HG02623 (cell line): Measurements from ENCODE around the gene SDK1.
"Not testable (repeated sequence)": the region's sequence is repeated elsewhere in the genome, so short reads cannot be mapped to it uniquely, and the experiment has no call there.

Experiments
- ATAC-seq: cut with Tn5 transposase; IDR thresholded peaks from one replicate; pipeline ENCODE4 v1.9.1; 2021; ENCODE audit warnings: moderate library complexity; ENCODE audit not compliant: unreplicated experiment

The SDK1 gene

GRCh38 chr7:4084271-4084670, 783.2 kb downstream of the SDK1 start:
- no peak for ATAC-seq

- no peak for ATAC-seq
These were observed 785.1 kb downstream of the SDK1 start for GRCh38 chr7:4085937-4086691.

- no peak for ATAC-seq
These were observed 785.7 kb downstream of the SDK1 start for GRCh38 chr7:4086723-4087122.

- no peak for ATAC-seq
These were observed 790.7 kb downstream of the SDK1 start for GRCh38 chr7:4091767-4092166.

- ATAC-seq, result no peak
These were observed 792.0 kb downstream of the SDK1 start for GRCh38 chr7:4093035-4093434.

- no peak for ATAC-seq
These were observed 792.4 kb downstream of the SDK1 start for GRCh38 chr7:4093483-4093882.

- ATAC-seq, result not testable (repeated sequence)
These were observed 793.1 kb downstream of the SDK1 start for GRCh38 chr7:4094158-4094557.

- ATAC-seq, result no peak
These were observed 796.1 kb downstream of the SDK1 start for GRCh38 chr7:4097001-4097609.

- no peak for ATAC-seq
These were observed 797.1 kb downstream of the SDK1 start for GRCh38 chr7:4098169-4098568.

GRCh38 chr7:4099651-4100050, 798.6 kb downstream of the SDK1 start:
- ATAC-seq, result no peak

- ATAC-seq, result no peak
These were observed 799.1 kb downstream of the SDK1 start for GRCh38 chr7:4100148-4100547.

- ATAC-seq, result no peak
These were observed 799.6 kb downstream of the SDK1 start for GRCh38 chr7:4100691-4101090.

- no peak for ATAC-seq
These were observed 801.3 kb downstream of the SDK1 start for GRCh38 chr7:4102231-4102841.

GRCh38 chr7:4103352-4104091, 802.5 kb downstream of the SDK1 start:
- no peak for ATAC-seq

GRCh38 chr7:4107839-4108238, 806.8 kb downstream of the SDK1 start:
- ATAC-seq, result no peak

- no peak for ATAC-seq
These were observed 807.9 kb downstream of the SDK1 start for GRCh38 chr7:4108951-4109350.

- ATAC-seq, result no peak
These were observed 808.5 kb downstream of the SDK1 start for GRCh38 chr7:4109481-4110110.

- ATAC-seq, result no peak
These were observed 809.4 kb downstream of the SDK1 start for GRCh38 chr7:4110438-4110837.

GRCh38 chr7:4111166-4111565, 810.1 kb downstream of the SDK1 start:
- no peak for ATAC-seq

- ATAC-seq, result no peak
These were observed 812.2 kb downstream of the SDK1 start for GRCh38 chr7:4113271-4113670.

GRCh38 chr7:4113976-4114375, 812.9 kb downstream of the SDK1 start:
- ATAC-seq, result no peak
